ENCODE data around the gene SRSF9. TPM values are rescaled to one million over a fixed set of nuclear protein-coding genes. Genes with fewer than 3 reads are reported as not detected.
"Not testable (repeated sequence)": the region's sequence is repeated elsewhere in the genome, so short reads cannot be mapped to it uniquely, and the experiment has no call there.

Gene SRSF9
- 100 to 1,000 TPM; 165 to 255 (median 212) TPM for polyA plus RNA-seq (ENCODE audit: insufficient read length in 4 of 4)

- DNase-seq (ENCODE audit: low read depth in 4 of 4, low spot score in 3 of 4): peak; percentile 90 to 93 (median 92)
Observed at GRCh38 chr12:120469450-120470149, at the start of gene SRSF9. Gene SRSF9 (minus strand): TSS chr12:120469748. CDS start chr12:120469609, 139 bp downstream.

- DNase-seq (ENCODE audit: low read depth in 4 of 4, low spot score in 3 of 4): not testable (repeated sequence)
Observed at GRCh38 chr12:120519324-120519723, 49.8 kb upstream of the SRSF9 start.

- no peak for DNase-seq (ENCODE audit: low read depth in 4 of 4, low spot score in 3 of 4)
Observed at GRCh38 chr12:120515496-120515895, 45.9 kb upstream of the SRSF9 start.

GRCh38 chr12:120514002-120514401 lies 44.5 kb upstream of the SRSF9 start:
- DNase-seq (ENCODE audit: low read depth in 4 of 4, low spot score in 3 of 4): no peak

GRCh38 chr12:120508537-120508936 lies 39.0 kb upstream of the SRSF9 start:
- no peak for DNase-seq (ENCODE audit: low read depth in 4 of 4, low spot score in 3 of 4)

- DNase-seq (ENCODE audit: low read depth in 4 of 4, low spot score in 3 of 4): no peak
Observed at GRCh38 chr12:120504587-120504986, 35.0 kb upstream of the SRSF9 start.

- DNase-seq (ENCODE audit: low read depth in 4 of 4, low spot score in 3 of 4): no peak
Observed at GRCh38 chr12:120500581-120500980, 31.0 kb upstream of the SRSF9 start.

GRCh38 chr12:120498870-120499515 lies 29.4 kb upstream of the SRSF9 start:
- DNase-seq (ENCODE audit: low read depth in 4 of 4, low spot score in 3 of 4): no peak

- DNase-seq (ENCODE audit: low read depth in 4 of 4, low spot score in 3 of 4): no peak
Observed at GRCh38 chr12:120497524-120498150, 28.1 kb upstream of the SRSF9 start.

- DNase-seq (ENCODE audit: low read depth in 4 of 4, low spot score in 3 of 4): peak in 1 of 4 donors; percentile 38
Observed at GRCh38 chr12:120496413-120497340, 27.1 kb upstream of the SRSF9 start.

- DNase-seq (ENCODE audit: low read depth in 4 of 4, low spot score in 3 of 4): peak; percentile 91 to 95 (median 94)
Observed at GRCh38 chr12:120495731-120496412, 26.3 kb upstream of the SRSF9 start, which contains the start of gene DYNLL1. Gene DYNLL1 (plus strand): TSS chr12:120496113. CDS start chr12:120496422, 309 bp downstream.

- no peak for DNase-seq (ENCODE audit: low read depth in 4 of 4, low spot score in 3 of 4)
Observed at GRCh38 chr12:120495186-120495730, 25.7 kb upstream of the SRSF9 start.

GRCh38 chr12:120490833-120491512 lies 21.4 kb upstream of the SRSF9 start:
- no peak for DNase-seq (ENCODE audit: low read depth in 4 of 4, low spot score in 3 of 4)

GRCh38 chr12:120490325-120490724 lies 20.8 kb upstream of the SRSF9 start:
- DNase-seq (ENCODE audit: low read depth in 4 of 4, low spot score in 3 of 4): no peak

- no peak for DNase-seq (ENCODE audit: low read depth in 4 of 4, low spot score in 3 of 4)
Observed at GRCh38 chr12:120489018-120489417, 19.5 kb upstream of the SRSF9 start.

- DNase-seq (ENCODE audit: low read depth in 4 of 4, low spot score in 3 of 4): no peak
Observed at GRCh38 chr12:120488057-120488640, 18.6 kb upstream of the SRSF9 start.

- DNase-seq (ENCODE audit: low read depth in 4 of 4, low spot score in 3 of 4): not testable (repeated sequence)
Observed at GRCh38 chr12:120487552-120487951, 18.0 kb upstream of the SRSF9 start.

Measured in left renal pelvis (tissue), 4 donors.